Kidney glomerular epithelial cell (primary cell): ENCODE results near the gene URB1.

Experiments used
- DNase-seq: peaks from one replicate; lab custom pipeline; 2025; lab: John Stamatoyannopoulos, UW

Gene URB1

DNA sequence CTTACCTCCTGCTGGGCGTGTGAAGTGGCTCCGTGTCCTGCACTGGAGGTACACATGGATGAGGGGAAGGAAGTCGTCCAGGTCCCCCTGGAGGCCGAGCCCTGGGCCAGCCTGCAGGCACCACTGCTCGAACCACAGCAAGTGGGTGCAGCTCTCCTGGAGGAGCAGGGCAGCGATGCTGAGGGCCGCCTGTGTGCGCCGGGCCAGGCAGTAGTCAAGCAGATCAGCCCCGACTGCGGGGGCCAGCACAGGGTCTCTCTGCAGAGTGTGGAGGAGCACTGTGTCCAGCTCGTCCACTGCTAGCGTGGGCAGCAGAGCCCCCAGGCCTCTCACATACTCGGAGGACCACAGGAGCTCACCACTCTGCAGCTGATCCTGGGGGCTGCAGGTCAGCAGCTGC is 45.9 kb downstream of the URB1 start:
- DNase-seq = no peak

DNA sequence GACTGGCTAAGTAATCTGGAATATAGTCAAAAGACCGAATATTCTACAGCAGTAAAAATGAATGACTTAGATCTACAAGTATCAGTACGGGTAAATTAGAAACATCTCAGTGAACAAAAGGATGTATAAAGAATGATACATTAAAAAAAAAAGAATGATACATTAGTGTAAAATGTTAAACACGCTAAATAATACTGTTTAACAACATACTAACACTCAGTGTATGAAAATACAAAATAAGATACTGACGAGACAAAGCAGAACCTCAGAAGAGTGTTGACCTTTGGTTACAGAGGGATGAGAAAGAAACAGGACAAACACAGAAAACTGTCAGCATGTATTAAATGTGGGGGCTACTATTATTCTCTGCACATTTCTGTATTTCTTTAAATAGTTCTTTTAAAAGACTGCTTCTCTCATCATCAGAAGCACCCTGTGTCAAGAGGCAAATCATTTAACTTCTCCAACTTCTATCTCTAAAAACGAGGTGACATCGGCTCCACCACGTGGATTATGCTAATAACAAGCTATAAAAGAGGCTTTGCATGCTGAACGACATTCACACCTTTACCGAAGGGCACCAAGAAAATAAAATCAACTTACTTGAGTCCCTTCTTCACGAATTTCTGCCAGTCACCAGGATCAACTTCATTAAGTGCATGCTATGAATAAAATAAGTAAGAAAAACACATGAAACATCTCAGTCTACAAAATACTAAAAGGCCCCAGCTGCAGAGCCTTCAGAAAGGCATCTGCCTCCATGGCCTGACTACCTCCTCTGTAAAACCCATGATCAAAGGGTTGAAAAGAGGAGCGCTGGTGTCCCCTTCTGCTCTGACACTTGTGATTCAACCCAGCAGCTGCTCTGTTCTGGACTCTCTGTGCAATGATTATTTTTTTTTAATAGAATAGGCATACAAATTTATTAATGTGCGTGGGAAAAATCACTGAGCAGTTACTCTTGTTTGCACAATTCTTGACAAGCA is 51.7 kb downstream of the URB1 start:
- no peak for DNase-seq

GRCh38 chr21:32338209-32338921 is 54.4 kb downstream of the URB1 start:
- DNase-seq = no peak

DNA sequence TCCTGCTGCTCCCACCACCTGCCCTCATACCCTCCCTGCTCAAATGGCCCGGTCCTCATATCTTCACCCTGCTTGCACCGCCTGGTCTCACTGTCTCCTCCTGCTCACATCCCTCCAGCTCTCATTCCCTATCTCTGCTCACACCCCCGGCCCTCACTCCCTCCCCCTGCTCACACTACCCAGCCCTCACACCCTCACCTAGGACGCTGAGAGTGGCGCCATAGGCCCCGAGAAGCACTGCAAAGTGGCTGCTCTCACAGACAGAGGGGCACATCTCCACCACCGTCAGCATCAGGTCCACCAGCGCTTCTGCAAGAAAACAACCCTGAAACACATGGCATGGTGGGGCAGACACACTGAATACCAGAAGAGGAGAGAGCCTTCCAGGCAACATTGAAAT is 55.6 kb downstream of the URB1 start:
- no peak for DNase-seq

GRCh38 chr21:32336711-32337110 is 56.1 kb downstream of the URB1 start:
- no peak for DNase-seq

DNA sequence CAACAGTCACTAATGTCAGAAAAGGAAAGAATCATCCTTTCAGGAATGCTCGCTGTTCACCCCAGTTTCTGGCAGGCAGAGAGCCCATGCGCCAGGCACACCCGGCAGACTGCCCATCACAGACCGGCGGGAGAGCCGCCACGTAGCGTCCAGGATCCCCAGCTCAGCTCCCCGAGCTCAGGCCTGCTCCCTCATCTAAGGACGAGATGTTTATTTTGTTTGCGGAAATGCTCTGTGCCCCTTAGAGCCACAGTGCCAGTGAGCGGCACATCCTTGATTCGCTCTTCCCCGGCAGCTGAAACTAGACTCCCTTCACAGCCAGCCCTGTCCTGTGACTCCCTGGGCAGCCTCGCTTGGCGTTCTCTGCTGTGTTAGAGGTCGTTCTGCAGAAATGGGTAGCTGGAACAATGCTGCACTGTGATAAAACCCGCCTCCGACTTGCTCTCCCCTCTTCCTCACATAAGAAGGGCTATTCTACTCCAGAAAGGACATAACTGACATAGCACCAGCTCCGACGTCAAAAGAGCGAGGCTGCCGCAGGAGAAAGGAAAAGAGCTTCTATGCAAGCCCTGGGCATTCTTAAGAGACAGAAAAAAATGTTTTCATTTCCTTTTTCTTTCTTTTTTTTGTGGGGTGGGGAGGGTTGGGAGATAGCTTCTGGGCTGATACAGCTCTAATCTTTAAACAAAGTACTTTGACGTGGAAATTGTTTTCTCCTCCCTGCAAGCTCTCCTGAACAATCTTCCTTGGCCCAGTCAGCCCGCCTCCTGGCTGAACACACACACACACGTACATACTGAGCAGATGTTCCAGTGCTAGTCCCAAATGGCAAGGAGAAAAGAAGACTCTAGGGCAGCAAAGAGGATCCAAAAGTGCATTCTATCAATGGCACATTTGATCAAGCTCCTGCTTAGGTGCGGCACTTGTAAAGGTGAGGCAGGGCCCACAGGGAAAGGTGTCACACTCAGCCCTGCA is 56.9 kb downstream of the URB1 start:
- no peak for DNase-seq

DNA sequence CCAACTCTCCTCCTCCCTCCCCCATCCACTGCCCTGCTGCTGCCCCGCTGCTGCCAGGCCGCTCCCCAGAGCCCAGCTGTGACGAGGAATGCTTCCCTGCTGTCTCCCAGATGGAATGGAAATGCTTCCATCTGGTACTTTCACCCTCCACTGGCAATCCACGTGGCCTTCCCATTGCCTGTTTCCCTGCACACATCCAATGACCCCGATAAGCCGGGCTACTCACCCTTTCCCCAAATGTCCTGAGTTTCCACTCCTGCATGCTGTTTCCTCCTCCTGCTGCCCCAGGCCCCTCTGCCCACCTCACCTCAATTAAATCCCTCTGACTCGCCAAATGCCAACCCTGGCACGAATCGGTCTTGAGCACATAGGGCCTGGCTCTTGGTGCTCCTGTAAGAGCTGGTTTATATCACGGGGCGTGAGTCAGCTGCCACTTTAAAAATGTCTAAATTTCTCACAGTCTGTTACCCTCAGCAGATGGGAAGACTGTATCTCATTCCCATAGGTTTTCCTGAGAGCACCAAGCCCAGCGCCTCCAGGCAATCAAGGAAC is 57.8 kb downstream of the URB1 start:
- no peak for DNase-seq

- DNase-seq = no peak
These were observed 58.7 kb downstream of the URB1 start for GRCh38 chr21:32333953-32334673.

GRCh38 chr21:32332463-32332951 is 60.3 kb downstream of the URB1 start:
- DNase-seq = no peak

DNA sequence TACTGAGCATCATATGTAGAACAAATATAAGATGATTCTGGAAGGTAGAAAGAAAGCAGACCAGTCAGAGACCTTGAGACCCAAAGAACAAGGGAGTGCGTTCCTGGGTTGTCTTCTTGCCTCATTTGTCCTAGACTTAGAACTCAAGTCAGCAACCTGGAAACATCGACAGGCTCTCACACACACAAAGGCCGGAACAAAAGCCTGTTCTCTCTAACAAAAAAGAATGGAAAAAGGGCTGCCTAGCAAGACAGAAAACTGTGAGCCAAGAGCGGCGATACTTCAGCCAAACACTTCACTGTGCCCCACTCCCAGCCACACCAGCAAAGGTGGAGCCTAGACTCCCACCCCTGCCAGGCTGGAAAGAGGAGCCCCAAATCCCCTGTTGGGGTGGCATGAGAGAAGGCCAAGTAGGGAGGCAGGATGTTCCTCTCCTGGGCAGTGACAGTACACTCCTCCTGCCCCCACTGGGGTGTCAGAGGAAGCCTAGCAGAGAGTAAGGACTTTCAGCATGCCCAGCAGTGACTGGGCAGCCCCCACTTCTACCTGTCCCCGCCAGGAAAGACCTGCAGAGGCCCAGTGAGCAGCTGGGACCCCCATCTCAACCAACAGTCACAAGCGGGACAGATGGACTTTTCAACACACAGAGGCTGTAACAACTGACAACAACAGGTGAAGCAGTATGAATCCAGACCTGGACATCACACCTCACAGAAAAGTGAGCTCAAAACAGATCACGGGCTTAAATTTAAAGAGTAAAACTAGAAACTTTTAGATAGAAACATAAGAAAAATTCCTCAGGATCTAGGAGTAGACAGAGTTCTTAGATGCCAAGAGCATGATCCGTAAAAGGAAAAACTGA is 61.1 kb downstream of the URB1 start:
- DNase-seq = no peak

DNA sequence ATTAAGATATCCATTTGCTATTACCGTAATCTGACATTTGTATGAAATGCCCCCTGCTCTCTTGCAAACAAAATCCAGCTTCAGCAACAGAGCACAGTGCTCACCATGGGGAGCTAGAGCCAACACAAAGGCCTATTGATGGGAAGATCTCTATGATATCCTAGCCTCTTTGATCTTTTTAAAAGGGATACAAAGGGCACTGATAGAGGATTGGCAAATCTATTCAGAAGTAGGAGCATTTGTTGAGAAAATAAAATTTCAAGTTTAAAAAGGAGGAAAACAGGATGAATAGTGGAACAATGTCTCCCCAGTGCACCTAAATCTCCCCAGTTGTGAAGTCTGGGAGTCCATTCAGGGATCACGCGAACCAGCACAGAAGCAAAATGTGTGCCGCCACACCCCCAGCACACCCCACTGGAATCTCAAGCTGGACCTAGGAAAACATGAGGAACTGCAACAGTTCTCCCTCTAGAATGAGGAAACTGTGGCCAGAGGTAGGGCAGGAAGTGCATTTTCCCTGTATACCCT is 62.0 kb downstream of the URB1 start:
- DNase-seq = no peak

DNA sequence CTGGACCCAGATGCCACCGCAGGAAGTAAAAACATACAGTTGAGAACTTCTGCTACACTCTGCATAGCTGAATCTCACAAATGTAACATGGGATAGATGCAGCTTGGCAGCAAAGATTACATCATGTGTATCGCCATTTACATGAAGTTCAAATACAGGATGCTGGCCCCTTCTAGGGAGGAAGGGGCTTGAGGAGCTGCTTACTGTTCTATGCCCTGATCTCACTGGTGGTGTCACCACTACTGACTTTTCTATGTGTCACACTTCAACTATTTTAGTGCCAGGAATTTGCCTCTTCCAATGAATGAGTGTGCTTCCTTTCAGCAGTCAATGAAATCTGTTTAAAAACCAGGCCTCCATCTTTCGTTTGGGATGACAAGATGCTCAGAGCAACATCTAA is 63.0 kb downstream of the URB1 start:
- DNase-seq = no peak

GRCh38 chr21:32329331-32329730 is 63.5 kb downstream of the URB1 start:
- no peak for DNase-seq

GRCh38 chr21:32328595-32328994 is 64.2 kb downstream of the URB1 start:
- DNase-seq = no peak

GRCh38 chr21:32325706-32326105 is 67.1 kb downstream of the URB1 start:
- DNase-seq = no peak

DNA sequence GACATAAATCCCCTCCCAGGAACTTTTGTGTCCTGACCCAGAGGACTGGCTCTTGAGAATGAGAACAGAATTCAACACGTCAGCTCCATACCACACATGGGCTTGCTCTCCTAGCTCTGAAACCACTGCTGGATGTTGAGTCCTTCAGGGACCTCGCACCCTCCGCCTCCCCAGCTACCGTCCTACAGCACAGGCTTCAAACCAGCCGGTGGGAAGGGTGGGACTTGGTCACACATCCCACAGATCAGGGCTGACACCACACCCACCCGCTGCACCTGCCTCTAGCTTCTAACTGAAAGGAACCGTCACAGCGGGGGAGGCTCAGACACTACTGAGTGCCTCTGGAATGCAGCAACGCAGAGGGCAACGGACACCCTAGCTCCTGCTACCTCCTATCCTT is 70.1 kb downstream of the URB1 start:
- no peak for DNase-seq

DNA sequence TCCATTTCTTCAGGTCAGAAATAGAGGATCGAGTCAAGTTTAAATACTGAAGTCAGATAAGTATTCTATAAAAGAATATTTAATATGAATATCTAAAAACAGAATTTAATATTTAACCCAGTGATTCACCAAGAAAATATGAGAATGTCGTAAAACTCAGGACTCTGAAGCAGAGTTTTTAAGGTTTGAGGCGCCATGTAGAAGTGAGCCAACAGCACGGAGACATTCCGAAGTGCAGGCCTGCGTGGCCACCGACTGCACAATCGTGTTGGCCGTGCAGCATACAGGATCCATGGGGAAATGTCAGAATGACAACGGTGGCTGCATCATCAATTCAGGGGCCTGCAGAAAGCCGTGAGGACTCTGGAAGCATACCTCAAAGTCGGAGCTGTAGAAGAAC is 70.7 kb downstream of the URB1 start:
- no peak for DNase-seq

GRCh38 chr21:32321480-32321879 is 71.3 kb downstream of the URB1 start:
- no peak for DNase-seq

GRCh38 chr21:32320726-32321125 is 72.1 kb downstream of the URB1 start:
- no peak for DNase-seq

GRCh38 chr21:32320059-32320458 is 72.8 kb downstream of the URB1 start:
- DNase-seq = no peak
